Ishikawa (cell line): ENCODE measurements around the gene NLRC5.

ENCODE experiments used
- CEBPB ChIP-seq: IDR thresholded peaks from 2 replicates; pipeline ENCODE4 v1.6.1; 2012
- CREB1 ChIP-seq: IDR thresholded peaks from 2 replicates; pipeline ENCODE4 v1.6.1; 2012; ENCODE audit warnings: low read depth
- EGR1 ChIP-seq: IDR thresholded peaks from 2 replicates; pipeline ENCODE4 v1.6.1; 2012
- EP300 ChIP-seq: IDR thresholded peaks from 2 replicates; pipeline ENCODE4 v1.6.1; 2012; ENCODE audit warnings: borderline replicate concordance
- FOXM1 ChIP-seq: IDR thresholded peaks from 2 replicates; pipeline ENCODE4 v1.6.1; 2012; ENCODE audit warnings: low read depth, borderline replicate concordance
- NFIC ChIP-seq: IDR thresholded peaks from 2 replicates; pipeline ENCODE4 v1.6.1; 2012
- RAD21 ChIP-seq: IDR thresholded peaks from 2 replicates; pipeline ENCODE4 v1.6.1; 2012; ENCODE audit warnings: low read depth
- TAF1 ChIP-seq: IDR thresholded peaks from 2 replicates; pipeline ENCODE4 v1.6.1; 2012; ENCODE audit warnings: low read depth, mild to moderate bottlenecking
- TCF12 ChIP-seq: IDR thresholded peaks from 2 replicates; pipeline ENCODE4 v1.6.1; 2012; ENCODE audit warnings: low read depth
- TEAD4 ChIP-seq: IDR thresholded peaks from 2 replicates; pipeline ENCODE4 v1.6.1; 2012
- USF1 ChIP-seq: IDR thresholded peaks from 2 replicates; pipeline ENCODE4 v1.6.1; 2012
- YY1 ChIP-seq: IDR thresholded peaks from 2 replicates; pipeline ENCODE4 v1.6.1; 2012; ENCODE audit warnings: low read depth
- ZBTB7A ChIP-seq: IDR thresholded peaks from 2 replicates; pipeline ENCODE4 v1.6.1; 2012; ENCODE audit warnings: low read depth
- TF ChIP-seq, protein P1 (sequence below): IDR thresholded peaks from 2 replicates; pipeline ENCODE4 v1.6.1; 2012; ENCODE audit warnings: low read depth, mild to moderate bottlenecking
- TF ChIP-seq, protein P2 (sequence below): IDR thresholded peaks from 2 replicates; pipeline ENCODE4 v1.6.1; 2012

NLRC5 gene

DNA sequence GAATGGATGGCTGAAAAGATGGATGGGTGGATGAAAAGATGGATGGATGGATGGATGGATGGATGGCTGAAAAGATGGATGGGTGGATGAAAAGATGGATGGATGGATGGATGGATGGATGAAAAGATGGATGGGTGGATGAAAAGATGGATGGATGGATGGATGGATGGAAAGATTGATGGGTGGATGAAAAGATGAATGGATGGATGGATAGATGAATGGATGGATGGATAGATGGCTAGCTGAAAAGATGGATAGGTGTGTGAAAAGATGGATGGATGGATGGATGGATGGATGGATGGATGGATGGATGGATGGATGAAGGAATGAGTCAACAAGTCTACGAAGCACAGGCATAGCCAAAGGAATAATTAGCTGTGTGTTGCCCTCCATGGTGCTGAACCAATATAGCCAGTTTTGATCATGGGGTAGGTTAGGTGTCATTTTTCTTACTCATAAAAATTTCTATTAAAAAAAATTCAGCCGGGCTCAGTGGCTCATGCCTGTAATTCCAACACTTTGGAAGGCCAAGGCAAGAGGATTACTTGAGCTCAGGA lies 41.1 kb downstream of the NLRC5 start:
- TF ChIP-seq, protein P1, sequence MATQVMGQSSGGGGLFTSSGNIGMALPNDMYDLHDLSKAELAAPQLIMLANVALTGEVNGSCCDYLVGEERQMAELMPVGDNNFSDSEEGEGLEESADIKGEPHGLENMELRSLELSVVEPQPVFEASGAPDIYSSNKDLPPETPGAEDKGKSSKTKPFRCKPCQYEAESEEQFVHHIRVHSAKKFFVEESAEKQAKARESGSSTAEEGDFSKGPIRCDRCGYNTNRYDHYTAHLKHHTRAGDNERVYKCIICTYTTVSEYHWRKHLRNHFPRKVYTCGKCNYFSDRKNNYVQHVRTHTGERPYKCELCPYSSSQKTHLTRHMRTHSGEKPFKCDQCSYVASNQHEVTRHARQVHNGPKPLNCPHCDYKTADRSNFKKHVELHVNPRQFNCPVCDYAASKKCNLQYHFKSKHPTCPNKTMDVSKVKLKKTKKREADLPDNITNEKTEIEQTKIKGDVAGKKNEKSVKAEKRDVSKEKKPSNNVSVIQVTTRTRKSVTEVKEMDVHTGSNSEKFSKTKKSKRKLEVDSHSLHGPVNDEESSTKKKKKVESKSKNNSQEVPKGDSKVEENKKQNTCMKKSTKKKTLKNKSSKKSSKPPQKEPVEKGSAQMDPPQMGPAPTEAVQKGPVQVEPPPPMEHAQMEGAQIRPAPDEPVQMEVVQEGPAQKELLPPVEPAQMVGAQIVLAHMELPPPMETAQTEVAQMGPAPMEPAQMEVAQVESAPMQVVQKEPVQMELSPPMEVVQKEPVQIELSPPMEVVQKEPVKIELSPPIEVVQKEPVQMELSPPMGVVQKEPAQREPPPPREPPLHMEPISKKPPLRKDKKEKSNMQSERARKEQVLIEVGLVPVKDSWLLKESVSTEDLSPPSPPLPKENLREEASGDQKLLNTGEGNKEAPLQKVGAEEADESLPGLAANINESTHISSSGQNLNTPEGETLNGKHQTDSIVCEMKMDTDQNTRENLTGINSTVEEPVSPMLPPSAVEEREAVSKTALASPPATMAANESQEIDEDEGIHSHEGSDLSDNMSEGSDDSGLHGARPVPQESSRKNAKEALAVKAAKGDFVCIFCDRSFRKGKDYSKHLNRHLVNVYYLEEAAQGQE, result peak; percentile 69
- no peak for TF ChIP-seq YY1

- TF ChIP-seq CEBPB (no peak), NFIC (no peak), ZBTB7A (no peak), USF1 (no peak), EP300 (no peak), YY1 (no peak), CREB1 (no peak), TAF1 (no peak), FOXM1 (no peak)
- TF ChIP-seq, protein P2, sequence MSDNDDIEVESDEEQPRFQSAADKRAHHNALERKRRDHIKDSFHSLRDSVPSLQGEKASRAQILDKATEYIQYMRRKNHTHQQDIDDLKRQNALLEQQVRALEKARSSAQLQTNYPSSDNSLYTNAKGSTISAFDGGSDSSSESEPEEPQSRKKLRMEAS, result no peak
Observed at GRCh38 chr16:57031156-57031555, 41.8 kb downstream of the NLRC5 start.

DNA sequence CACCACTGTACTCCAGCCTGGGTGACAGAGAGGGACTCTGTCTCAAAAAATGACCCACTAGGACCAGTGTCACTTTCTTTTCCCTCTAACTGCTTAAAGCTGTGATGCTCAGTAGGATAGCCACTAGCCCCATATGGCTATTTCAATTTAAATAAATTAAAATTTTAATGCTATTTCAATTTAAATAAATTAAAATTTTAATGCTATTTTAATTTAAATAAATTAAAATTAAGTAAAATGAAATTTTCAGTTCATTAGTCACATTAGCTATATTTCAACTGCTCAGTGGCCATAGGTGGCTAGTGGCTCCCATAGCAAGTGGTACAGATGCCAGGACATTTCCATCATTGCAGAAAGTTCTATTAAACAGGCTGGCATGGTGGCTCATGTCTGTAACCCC lies 43.0 kb downstream of the NLRC5 start:
- TF ChIP-seq TEAD4, result no peak
- no peak for TF ChIP-seq ZBTB7A
- TF ChIP-seq USF1, result no peak
- no peak for TF ChIP-seq EGR1
- no peak for TF ChIP-seq YY1
- no peak for TF ChIP-seq TCF12
- TF ChIP-seq EP300, result no peak
- no peak for TF ChIP-seq RAD21
- no peak for TF ChIP-seq CREB1
- no peak for TF ChIP-seq NFIC
- TF ChIP-seq FOXM1, result no peak
- no peak for TF ChIP-seq CEBPB
- TF ChIP-seq, protein P1, result no peak
- TF ChIP-seq, protein P2, result no peak
- TF ChIP-seq TAF1, result no peak

DNA sequence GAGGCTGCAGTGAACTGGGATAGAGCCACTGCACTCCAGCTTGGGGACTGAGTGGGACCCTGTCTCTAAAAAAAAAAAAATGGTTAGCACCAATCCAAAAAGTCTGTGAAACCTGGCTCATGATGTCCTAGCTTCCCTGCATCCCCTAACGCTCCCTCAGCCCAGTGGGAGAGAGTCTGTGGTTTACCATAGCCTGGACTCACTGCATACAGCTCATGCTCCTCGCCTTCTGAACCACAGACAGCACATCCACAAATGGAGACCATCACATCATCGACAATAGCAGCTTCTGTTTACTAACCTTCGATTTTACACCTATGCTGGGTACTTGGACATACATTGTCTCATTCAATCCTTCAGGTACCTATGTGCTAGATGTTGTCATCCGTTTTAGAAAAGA lies 43.6 kb downstream of the NLRC5 start:
- TF ChIP-seq, protein P1, result no peak
- TF ChIP-seq TAF1, result no peak
- no peak for TF ChIP-seq TCF12

DNA sequence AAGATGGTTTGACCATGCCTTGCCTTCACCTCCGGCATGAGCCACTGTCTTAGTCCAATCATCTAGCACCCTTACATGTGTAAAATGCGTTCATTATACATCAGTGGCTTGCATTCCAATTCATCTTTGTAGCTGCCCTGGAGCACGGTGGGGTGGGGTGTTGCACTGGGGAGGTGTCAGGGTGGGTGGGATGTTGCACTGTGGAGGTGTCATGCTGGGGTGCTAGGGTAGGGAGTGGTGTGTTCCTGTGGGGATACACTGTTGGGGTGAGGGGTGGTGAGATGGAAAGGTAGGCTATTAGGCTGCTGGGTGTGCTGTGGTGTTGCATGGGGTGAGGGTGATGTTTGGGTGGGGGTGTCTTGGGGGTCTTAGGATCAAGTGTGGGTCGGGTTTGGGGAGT lies 47.0 kb downstream of the NLRC5 start:
- TF ChIP-seq FOXM1 (no peak), YY1 (no peak), ZBTB7A (no peak), CREB1 (no peak), NFIC (no peak), TEAD4 (no peak), CEBPB (no peak), TCF12 (no peak), RAD21 (no peak), USF1 (no peak), EGR1 (no peak), EP300 (no peak), TAF1 (no peak)
- TF ChIP-seq, protein P2, result no peak
- TF ChIP-seq, protein P1, result no peak
